ENCODE data around the gene DCP1B.
A peak's percentile ranks its signal among the peaks of the same experiment; 100 is the strongest.

The DCP1B gene

GRCh38 chr12:2017546-2018337 lies 13.5 kb upstream of the DCP1B start:
- no peak for DNase-seq (ENCODE audit: low read depth)

- DNase-seq (ENCODE audit: low read depth): no peak
Measured at GRCh38 chr12:2016862-2017545, 12.7 kb upstream of the DCP1B start.

- DNase-seq (ENCODE audit: low read depth): no peak
Measured at GRCh38 chr12:2014231-2014630, 10.0 kb upstream of the DCP1B start.

GRCh38 chr12:2013527-2014223 lies 9.4 kb upstream of the DCP1B start:
- DNase-seq (ENCODE audit: low read depth): no peak

- no peak for DNase-seq (ENCODE audit: low read depth)
Measured at GRCh38 chr12:2013086-2013485, 8.8 kb upstream of the DCP1B start.

GRCh38 chr12:2011643-2012607 lies 7.7 kb upstream of the DCP1B start:
- no peak for DNase-seq (ENCODE audit: low read depth)

GRCh38 chr12:2009623-2010022 lies 5.4 kb upstream of the DCP1B start:
- no peak for DNase-seq (ENCODE audit: low read depth)

GRCh38 chr12:2008677-2009076 lies 4.4 kb upstream of the DCP1B start:
- DNase-seq (ENCODE audit: low read depth): no peak

GRCh38 chr12:2003676-2004112 lies 563 bp downstream of the DCP1B start:
- no peak for DNase-seq (ENCODE audit: low read depth)

- DNase-seq (ENCODE audit: low read depth): no peak
Measured at GRCh38 chr12:1995205-1995896, 8.9 kb downstream of the DCP1B start.

- no peak for DNase-seq (ENCODE audit: low read depth)
Measured at GRCh38 chr12:1994429-1995143, 9.7 kb downstream of the DCP1B start.

GRCh38 chr12:1993871-1994371 lies 10.3 kb downstream of the DCP1B start:
- DNase-seq (ENCODE audit: low read depth): no peak

GRCh38 chr12:1993341-1993740 lies 10.9 kb downstream of the DCP1B start:
- peak; percentile 81 for DNase-seq (ENCODE audit: low read depth)

- no peak for DNase-seq (ENCODE audit: low read depth)
Measured at GRCh38 chr12:1992732-1993131, 11.5 kb downstream of the DCP1B start.

GRCh38 chr12:1989111-1989510 lies 15.1 kb downstream of the DCP1B start:
- no peak for DNase-seq (ENCODE audit: low read depth)

GRCh38 chr12:1984759-1985158 lies 19.5 kb downstream of the DCP1B start:
- no peak for DNase-seq (ENCODE audit: low read depth)

GRCh38 chr12:1980282-1980681 lies 24.0 kb downstream of the DCP1B start:
- no peak for DNase-seq (ENCODE audit: low read depth)

GRCh38 chr12:1978078-1978862 lies 26.0 kb downstream of the DCP1B start:
- DNase-seq (ENCODE audit: low read depth): no peak

GRCh38 chr12:1977588-1977987 lies 26.7 kb downstream of the DCP1B start:
- no peak for DNase-seq (ENCODE audit: low read depth)
